ENCODE data around the gene ULBP3.

DNA sequence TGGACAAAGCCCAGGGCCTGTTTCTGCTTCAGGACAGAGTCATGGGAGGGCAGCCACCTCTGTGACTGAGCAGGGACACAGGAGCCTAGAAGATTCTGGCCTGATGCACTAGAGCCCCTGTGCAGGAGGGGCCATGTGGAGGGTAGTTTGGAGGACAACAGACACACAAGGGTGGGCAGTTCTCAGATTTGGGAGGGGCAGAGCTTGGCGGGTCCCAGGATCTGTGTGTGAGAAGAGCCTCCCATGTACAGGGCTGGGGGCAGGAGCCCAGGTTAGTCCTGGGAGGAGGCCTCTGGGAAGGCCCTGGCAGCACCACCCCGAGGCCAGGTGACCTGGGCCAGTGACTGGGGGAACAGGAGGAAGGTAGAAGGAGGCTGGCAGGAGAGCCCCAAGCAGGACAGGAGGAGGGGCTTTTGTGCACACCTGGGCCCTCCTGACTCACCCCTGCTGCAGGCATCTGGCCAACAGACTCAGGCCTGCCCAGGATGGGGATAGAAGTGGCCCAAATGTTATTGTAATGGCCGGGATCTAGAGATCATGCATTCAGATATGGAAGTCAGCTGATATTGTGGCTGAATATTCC lies 1.4 kb upstream of the ULBP3 start:
- TF ChIP-seq, protein P1, sequence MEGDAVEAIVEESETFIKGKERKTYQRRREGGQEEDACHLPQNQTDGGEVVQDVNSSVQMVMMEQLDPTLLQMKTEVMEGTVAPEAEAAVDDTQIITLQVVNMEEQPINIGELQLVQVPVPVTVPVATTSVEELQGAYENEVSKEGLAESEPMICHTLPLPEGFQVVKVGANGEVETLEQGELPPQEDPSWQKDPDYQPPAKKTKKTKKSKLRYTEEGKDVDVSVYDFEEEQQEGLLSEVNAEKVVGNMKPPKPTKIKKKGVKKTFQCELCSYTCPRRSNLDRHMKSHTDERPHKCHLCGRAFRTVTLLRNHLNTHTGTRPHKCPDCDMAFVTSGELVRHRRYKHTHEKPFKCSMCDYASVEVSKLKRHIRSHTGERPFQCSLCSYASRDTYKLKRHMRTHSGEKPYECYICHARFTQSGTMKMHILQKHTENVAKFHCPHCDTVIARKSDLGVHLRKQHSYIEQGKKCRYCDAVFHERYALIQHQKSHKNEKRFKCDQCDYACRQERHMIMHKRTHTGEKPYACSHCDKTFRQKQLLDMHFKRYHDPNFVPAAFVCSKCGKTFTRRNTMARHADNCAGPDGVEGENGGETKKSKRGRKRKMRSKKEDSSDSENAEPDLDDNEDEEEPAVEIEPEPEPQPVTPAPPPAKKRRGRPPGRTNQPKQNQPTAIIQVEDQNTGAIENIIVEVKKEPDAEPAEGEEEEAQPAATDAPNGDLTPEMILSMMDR (IDR thresholded peaks at IDR 0.05), result no peak
- TF ChIP-seq, protein P2, sequence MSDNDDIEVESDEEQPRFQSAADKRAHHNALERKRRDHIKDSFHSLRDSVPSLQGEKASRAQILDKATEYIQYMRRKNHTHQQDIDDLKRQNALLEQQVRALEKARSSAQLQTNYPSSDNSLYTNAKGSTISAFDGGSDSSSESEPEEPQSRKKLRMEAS (IDR thresholded peaks at IDR 0.05; ENCODE audit: low read depth), result no peak
- TF ChIP-seq EP300 (IDR thresholded peaks at IDR 0.05; ENCODE audit: borderline replicate concordance in 1 of 2, low read depth in 1 of 2, low read length in 1 of 2), result no peak
